Effector memory CD8-positive, alpha-beta T cell (primary cell): ENCODE measurements around the gene KRTAP10-2.
"Not testable (repeated sequence)": the region's sequence is repeated elsewhere in the genome, so short reads cannot be mapped to it uniquely, and the experiment has no call there.

Experiments used
- ATAC-seq: fragments of 150-1000 bp; cut with Tn5 transposase; replicated peaks from 2 replicates; pipeline ENCODE4 v1.10.0; 2021; ENCODE audit warnings: mild to moderate bottlenecking, moderate library complexity
- DNase-seq, 3 experiments: peaks; one replicate each; pipeline ENCODE4 v3.0.0; 2021
- H3K27ac Mint-ChIP-seq, 2 donors: one replicate each; pipeline ENCODE4 v1.8.0; 2022; ENCODE audit warnings: mild to moderate bottlenecking in 2 of 2, mixed read lengths in 2 of 2, moderate library complexity in 2 of 2
- H3K27me3 Mint-ChIP-seq, 2 donors: one replicate each; pipeline ENCODE4 v1.8.0; 2022; ENCODE audit warnings: mixed read lengths in 2 of 2
- H3K36me3 Mint-ChIP-seq: one replicate; pipeline ENCODE4 v1.8.0; 2022; ENCODE audit warnings: mild to moderate bottlenecking, moderate library complexity, mixed read lengths; ENCODE audit not compliant: insufficient read depth
- H3K4me1 Mint-ChIP-seq, 2 donors: one replicate each; pipeline ENCODE4 v1.8.0; 2022; ENCODE audit warnings: low read depth in 2 of 2, mixed read lengths in 2 of 2
- H3K4me3 Mint-ChIP-seq, 2 donors: one replicate each; pipeline ENCODE4 v1.8.0; 2022; ENCODE audit warnings: mild to moderate bottlenecking in 2 of 2, mixed read lengths in 2 of 2, moderate library complexity in 2 of 2
- H3K9me3 Mint-ChIP-seq, 2 donors: one replicate each; pipeline ENCODE4 v1.8.0; 2022; ENCODE audit warnings: mixed read lengths in 2 of 2
- total RNA-seq, 9 experiments: gene quantifications; one replicate each; lab custom pipeline; 2026; lab: John Stamatoyannopoulos, UW

Gene KRTAP10-2, protein sequence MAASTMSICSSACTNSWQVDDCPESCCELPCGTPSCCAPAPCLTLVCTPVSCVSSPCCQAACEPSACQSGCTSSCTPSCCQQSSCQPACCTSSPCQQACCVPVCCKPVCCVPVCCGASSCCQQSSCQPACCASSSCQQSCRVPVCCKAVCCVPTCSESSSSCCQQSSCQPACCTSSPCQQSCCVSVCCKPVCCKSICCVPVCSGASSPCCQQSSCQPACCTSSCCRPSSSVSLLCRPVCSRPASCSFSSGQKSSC
- total RNA-seq, result 0 reads per million in 9 experiments

DNA sequence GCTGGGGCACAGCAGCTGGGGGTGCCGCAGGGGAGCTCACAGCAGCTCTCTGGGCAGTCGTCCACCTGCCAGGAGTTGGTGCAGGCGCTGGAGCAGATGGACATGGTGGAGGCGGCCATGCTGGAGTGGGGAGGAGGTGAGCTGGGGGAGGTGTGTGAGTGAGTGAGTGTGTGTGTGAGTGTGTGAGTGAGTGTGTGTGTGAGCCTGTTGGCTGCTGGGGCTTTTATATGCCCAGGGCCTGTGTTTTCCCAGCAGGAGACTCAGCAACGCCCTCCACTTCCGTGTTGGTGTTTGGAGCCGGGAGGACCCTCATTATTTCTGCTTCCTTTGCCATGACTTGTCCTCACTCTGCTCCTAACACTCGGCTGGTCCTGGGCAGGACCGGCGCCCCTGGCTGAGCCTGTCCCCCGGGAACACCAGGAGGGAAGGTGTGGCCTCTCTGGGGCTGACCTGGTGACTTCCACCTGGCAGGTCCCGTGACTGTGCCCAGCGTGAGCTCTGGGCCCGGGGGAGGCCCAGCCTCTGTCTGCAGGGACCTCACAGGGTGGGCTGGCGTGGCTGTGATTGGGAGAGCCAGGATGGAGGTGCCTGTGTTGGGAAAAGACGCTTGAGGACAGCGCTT lies at the start of gene KRTAP10-2:
TSS of gene KRTAP10-2 (minus strand) at position 166 of the 622 bp plus-strand sequence. CDS start at position 119, 47 bp downstream.
- no peak for DNase-seq
- Mint-ChIP-seq H3K27ac (peak within 1 kb of the TSS in 1 of 2 donors; percentile 81), H3K4me1 (peaks cover 21 to 25% of the 10 kb centered on the region in 2 donors)

DNA sequence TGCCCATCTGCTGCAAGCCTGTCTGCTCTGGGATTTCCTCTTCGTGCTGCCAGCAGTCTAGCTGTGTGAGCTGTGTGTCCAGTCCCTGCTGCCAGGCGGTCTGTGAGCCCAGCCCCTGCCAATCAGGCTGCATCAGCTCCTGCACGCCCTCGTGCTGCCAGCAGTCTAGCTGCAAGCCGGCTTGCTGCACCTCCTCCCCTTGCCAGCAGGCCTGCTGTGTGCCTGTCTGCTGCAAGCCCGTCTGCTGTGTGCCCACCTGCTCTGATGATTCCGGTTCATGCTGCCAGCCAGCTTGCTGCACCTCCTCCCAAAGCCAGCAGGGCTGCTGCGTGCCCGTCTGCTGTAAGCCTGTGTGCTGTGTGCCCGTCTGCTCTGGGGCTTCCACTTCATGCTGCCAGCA lies 49.8 kb upstream of the KRTAP10-2 start:
- H3K4me3 Mint-ChIP-seq, ATAC-seq, H3K36me3 Mint-ChIP-seq, H3K27ac Mint-ChIP-seq, DNase-seq, H3K4me1 Mint-ChIP-seq, H3K9me3 Mint-ChIP-seq: not testable (repeated sequence)
- peaks cover 0 to 43% of the 10 kb centered on the region in 2 donors for H3K27me3 Mint-ChIP-seq

More for the DNA sequence above, at the start of gene KRTAP10-2:
- Mint-ChIP-seq H3K36me3 (no peaks in the 10 kb centered on the region), H3K9me3 (peaks cover 7 to 9% of the 10 kb centered on the region in 2 donors), H3K4me3 (no peak within 1 kb of the TSS), H3K27me3 (peaks cover 0 to 30% of the 10 kb centered on the region in 2 donors)
- no peak for ATAC-seq

DNA sequence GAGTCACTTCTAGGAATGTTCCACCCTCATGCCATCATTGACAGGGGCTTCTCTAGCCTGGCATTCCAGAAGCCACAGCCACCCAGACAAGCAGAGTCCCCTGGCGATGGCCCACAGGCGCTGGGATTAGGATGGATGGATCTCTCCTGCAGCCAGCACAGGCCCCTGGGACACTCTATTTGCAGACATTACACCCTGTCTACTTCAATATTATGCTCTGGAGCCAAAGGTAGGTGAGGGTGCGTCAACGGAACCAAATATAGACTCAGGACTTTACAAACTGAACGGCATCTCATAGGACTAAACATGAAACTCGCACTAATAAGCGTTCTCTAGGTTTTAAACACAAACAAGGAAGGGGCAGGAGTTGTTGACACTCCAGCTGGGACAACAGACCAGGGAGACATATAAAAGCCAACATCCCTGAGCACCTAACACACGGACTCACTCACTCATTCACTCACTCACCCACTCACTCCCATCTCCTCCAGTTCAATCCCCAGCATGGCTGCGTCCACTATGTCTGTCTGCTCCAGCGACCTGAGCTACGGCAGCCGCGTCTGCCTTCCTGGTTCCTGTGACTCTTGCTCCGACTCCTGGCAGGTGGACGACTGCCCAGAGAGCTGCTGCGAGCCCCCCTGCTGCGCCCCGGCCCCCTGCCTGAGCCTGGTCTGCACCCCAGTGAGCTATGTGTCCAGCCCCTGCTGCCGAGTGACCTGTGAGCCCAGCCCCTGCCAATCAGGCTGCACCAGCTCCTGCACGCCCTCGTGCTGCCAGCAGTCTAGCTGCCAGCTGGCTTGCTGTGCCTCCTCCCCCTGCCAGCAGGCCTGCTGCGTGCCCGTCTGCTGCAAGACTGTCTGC lies 49.0 kb upstream of the KRTAP10-2 start, which contains the start of gene KRTAP10-7:
TSS of gene KRTAP10-7 (plus strand) at position 480 of the 861 bp plus-strand sequence. CDS start at position 505, 25 bp downstream.
- peaks cover 0 to 35% of the 10 kb centered on the region in 2 donors for H3K27me3 Mint-ChIP-seq
- not testable (repeated sequence) for ATAC-seq, H3K9me3 Mint-ChIP-seq, H3K27ac Mint-ChIP-seq, DNase-seq, H3K4me1 Mint-ChIP-seq, H3K4me3 Mint-ChIP-seq, H3K36me3 Mint-ChIP-seq

DNA sequence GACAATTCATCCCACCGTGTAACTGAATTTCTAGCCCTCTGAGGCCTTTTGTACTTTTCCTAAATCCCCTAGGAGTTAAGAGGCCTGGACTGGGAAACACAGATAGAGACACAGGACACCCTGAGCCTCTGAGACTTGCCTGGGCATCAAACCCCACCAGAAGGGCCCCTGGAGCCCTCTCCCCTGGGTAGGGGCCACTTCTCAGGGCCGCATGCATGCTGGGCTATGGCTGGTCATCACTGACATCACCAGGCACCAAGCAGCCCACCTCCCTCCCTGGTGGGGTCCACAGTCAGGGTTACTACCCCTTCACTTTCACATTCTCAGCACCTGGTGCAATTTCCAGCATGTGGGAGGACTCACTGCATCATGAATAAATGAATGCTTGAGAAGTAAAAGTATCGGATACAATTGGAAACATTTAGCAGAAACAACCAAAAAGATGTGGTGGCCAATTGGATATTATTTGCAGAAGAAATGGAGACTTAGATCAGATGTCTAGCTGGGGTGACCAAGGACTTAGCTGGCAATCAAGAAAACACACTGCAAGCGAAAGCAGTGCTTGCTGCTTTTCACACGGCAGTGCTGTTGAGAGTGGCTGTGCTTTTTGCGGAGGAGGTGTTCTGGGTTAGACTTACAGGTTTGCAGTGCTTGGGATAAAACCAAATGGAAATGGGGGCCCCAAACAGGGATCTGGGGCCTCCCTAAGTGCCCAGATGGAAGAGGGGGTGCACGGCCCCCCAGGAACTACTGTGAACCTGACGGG lies 48.1 kb upstream of the KRTAP10-2 start:
- Mint-ChIP-seq H3K27me3 (peaks cover 0 to 26% of the 10 kb centered on the region in 2 donors), H3K36me3 (peaks cover 2% of the 10 kb centered on the region), H3K9me3 (peaks cover 2 to 4% of the 10 kb centered on the region in 2 donors), H3K4me1 (peaks cover 5 to 7% of the 10 kb centered on the region in 2 donors), H3K27ac (no peak overlapping the region), H3K4me3 (no peak overlapping the region)
- DNase-seq (no peak), ATAC-seq (no peak)

DNA sequence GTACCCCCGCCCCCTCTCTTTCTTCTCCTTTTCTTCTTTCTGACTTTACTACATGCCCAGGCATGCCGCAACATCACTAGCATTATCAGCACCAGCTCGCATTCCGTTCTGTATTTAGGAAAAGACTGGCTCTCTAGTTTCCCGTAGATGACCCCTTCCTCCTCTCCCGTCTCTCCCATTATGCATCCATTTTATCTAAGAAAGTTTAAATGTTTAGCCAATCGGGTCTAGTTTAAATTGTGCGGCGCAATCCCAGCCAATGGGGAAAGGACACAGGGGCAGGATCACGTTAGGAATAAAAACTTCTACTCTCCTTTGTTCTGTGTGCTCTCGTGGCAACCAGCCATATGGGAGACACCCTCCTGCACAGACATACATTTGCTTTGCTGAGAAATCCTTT lies 46.8 kb upstream of the KRTAP10-2 start:
- Mint-ChIP-seq H3K27me3 (peaks cover 0 to 21% of the 10 kb centered on the region in 2 donors), H3K4me1 (peaks cover 5 to 9% of the 10 kb centered on the region in 2 donors), H3K36me3 (no peaks in the 10 kb centered on the region), H3K9me3 (peaks cover 2 to 4% of the 10 kb centered on the region in 2 donors), H3K27ac (no peak overlapping the region), H3K4me3 (no peak overlapping the region)
- DNase-seq (no peak), ATAC-seq (no peak)

DNA sequence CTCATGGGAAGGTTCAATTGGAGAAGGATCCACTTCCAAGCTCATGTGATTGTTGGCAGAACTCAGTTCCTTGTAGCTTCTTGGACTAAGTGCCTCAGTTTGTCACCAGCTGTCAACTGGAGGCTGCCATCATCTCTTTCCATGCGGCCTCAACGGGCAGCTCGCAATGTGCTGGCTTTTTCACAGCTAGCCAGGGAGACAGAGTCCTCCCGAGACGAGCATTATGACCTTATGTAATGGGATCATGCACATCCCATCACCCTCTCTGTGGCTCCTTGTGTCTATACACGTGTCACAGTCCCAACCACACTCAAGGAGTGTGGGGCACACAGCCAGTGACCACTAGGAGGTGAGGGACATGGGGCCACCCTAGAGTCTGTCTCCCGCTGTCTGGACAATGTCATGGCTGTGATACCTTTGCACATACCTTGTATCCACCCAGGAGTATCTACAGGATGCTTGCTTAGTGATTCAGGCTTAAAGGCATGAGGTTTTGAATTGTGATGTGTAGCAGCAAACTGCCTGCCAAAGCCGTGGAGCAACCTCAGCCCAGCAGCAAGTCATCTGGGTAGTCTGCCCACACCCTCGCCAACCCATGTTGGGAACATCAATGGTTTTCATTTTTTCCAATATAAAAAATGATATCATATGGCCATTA lies 44.9 kb upstream of the KRTAP10-2 start:
- Mint-ChIP-seq H3K27ac (no peak overlapping the region), H3K27me3 (peaks cover 0 to 21% of the 10 kb centered on the region in 2 donors), H3K4me3 (no peak overlapping the region), H3K9me3 (peaks cover 2 to 4% of the 10 kb centered on the region in 2 donors), H3K36me3 (no peaks in the 10 kb centered on the region), H3K4me1 (peaks cover 5% of the 10 kb centered on the region in 2 donors)
- ATAC-seq (no peak), DNase-seq (no peak)

DNA sequence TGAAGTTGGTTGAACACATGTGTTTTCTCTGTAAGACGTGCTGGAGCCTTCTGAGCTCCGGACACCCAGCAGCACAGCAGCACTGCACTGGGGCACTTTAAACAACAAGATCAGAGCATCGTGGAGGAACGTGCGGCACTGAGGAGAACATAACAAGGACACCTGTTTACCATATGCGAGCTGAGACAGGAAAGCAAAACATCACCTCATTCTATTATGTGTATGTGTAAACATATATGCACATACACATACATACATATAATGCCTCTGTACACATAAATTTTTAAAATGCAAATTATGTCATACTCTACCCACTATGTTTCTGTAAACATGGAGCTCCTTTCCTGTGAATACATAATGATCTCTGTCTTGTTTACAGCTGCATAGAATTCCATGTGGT lies 44.2 kb upstream of the KRTAP10-2 start:
- H3K4me1 Mint-ChIP-seq, result peaks cover 4 to 5% of the 10 kb centered on the region in 2 donors
- ATAC-seq (no peak), DNase-seq (no peak)
- no peaks in the 10 kb centered on the region for H3K36me3 Mint-ChIP-seq
- H3K4me3 Mint-ChIP-seq, result no peak overlapping the region
- peaks cover 0 to 17% of the 10 kb centered on the region in 2 donors for H3K27me3 Mint-ChIP-seq
- H3K27ac Mint-ChIP-seq, result peak overlapping the region; percentile 18 to 55
- H3K9me3 Mint-ChIP-seq, result peaks cover 2 to 4% of the 10 kb centered on the region in 2 donors

DNA sequence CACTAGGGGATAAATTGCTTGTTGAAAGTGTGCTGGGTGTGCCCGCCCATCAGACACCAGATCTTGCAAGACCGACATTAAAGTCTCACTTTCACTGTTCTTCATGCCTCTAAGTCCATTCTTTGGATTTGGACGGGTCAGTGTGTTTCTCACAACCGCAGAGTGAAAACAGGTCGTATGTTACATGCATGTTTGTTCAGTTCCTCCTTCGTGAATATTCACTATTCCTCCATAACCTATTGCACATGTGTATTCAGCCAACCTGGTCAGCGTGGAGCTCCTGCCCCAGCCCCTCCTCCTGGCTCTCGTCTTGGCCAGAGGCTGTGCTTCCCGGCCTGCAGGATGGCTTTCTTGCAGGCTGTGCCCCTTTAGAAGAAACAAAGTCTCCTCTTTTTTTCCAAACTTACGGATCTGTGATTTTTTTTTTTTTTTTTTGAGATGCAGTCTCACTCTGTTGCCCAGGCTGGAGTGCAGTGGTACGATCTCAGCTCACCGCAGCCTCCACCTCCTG lies 43.2 kb upstream of the KRTAP10-2 start:
- Mint-ChIP-seq H3K4me1 (peaks cover 4 to 5% of the 10 kb centered on the region in 2 donors), H3K4me3 (no peak overlapping the region), H3K27ac (no peak overlapping the region), H3K9me3 (peaks cover 2 to 4% of the 10 kb centered on the region in 2 donors), H3K27me3 (peaks cover 0 to 27% of the 10 kb centered on the region in 2 donors), H3K36me3 (no peaks in the 10 kb centered on the region)
- ATAC-seq (no peak), DNase-seq (no peak)

DNA sequence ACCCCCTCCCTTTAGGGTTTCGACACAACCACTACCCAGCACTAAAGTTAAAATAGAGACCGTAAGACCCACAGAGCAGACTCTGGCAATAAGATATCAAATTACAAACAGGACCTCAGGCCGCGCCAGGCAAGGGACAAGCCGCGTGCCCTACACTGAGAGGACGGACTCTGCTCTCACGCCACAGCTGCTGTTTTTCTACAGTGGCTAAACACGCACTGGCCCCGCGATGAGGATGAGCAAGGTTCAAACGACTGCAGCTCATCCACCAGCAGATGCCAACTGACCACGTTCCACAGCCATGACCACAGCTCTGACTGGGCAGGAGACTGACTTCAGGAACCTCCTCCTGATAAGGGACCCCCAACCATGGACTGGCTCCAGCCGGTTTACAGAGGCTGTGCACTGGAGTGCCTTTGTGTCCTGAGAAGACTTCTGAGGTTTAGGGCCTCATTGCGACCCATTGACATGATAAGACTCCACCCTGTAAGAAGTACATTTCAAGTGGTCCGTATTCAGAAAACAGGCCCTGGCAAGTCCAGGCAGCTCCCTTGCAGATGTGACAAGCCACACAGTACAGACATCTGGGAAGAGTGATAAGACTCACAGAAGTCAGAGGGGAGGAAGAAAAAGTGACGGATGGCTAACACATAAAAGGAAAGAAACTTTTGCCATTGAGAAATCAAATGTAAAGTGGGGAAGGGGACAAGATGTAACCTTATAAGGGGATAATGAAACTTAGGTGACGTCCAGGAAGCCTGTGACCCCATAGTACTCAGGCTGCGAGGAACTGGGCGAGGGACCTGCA lies 42.5 kb upstream of the KRTAP10-2 start:
- no peak for DNase-seq
- peaks cover 2% of the 10 kb centered on the region in 2 donors for H3K9me3 Mint-ChIP-seq
- no peak overlapping the region for H3K27ac Mint-ChIP-seq
- H3K36me3 Mint-ChIP-seq, result no peaks in the 10 kb centered on the region
- peaks cover 4 to 5% of the 10 kb centered on the region in 2 donors for H3K4me1 Mint-ChIP-seq
- H3K27me3 Mint-ChIP-seq, result peaks cover 0 to 33% of the 10 kb centered on the region in 2 donors
- ATAC-seq, result no peak
- H3K4me3 Mint-ChIP-seq, result no peak overlapping the region

DNA sequence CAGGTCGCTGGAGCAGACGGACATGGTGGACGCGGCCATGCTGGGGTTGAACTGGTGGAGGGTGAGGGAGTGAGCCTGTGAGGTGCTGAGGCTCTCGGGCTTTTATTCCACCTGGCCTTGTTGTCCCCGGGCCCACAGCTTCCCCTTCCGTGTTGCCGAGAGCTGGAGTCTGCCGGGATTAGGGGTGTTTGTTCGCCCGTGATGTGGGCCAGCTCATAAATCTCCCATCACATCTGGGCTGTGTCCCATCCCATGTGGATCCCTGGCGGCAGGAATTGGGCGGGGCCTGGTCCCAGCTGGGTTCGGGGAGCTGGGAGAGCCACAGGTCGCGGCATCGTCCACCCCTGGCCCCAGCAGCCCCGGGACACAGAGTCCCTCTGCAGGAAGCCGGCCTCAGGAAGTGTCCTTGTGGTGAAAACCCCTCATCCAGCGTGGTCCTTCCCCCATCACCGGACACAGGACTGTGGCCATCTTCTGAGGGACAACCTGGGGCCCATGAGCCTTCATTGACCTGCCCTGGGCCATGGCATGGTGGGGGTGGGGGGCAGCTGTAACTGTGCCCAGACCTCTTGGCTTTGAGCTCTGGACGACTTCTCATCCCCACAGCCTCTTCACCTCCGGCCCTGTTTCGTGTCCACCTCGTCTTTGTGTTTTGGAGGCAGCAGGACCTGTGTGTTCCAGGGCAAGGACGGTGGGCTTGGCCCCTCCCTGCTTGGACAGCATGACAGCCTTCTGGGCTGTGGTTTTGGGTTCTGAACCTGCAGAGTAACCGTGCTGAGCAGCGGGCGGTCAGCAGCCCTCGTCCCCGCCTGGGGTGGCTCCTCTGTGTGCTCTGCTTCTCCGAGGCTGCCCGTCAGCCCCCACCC lies 41.4 kb upstream of the KRTAP10-2 start, which contains the start of gene KRTAP10-6:
TSS of gene KRTAP10-6 (minus strand) at position 60 of the 866 bp plus-strand sequence. CDS start at position 39, 21 bp downstream.
- Mint-ChIP-seq H3K27ac (peak within 1 kb of the TSS in 1 of 2 donors; percentile 46), H3K4me1 (peaks cover 4 to 5% of the 10 kb centered on the region in 2 donors), H3K36me3 (no peaks in the 10 kb centered on the region), H3K27me3 (peaks cover 0 to 38% of the 10 kb centered on the region in 2 donors), H3K4me3 (no peak within 1 kb of the TSS), H3K9me3 (no peaks in the 10 kb centered on the region)
- DNase-seq, result no peak
- ATAC-seq, result no peak

DNA sequence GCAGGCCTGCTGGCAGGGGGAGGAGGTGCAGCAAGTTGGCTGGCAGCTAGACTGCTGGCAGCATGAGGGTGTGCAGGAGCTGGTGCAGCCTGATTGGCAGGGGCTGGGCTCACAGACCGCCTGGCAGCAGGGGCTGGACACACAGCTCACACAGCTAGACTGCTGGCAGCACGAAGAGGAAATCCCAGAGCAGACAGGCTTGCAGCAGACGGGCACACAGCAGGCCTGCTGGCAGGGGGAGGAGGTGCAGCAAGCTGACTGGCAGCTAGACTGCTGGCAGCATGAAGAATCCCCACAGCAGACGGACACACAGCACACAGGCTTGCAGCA lies 40.5 kb upstream of the KRTAP10-2 start:
- peaks cover 8 to 47% of the 10 kb centered on the region in 2 donors for H3K27me3 Mint-ChIP-seq
- not testable (repeated sequence) for DNase-seq, H3K4me3 Mint-ChIP-seq, H3K9me3 Mint-ChIP-seq, H3K36me3 Mint-ChIP-seq, H3K4me1 Mint-ChIP-seq, ATAC-seq
- peak overlapping the region in 1 of 2 donors; percentile 46 for H3K27ac Mint-ChIP-seq
